AG04449 (cell line): ENCODE results near the gene NR2F1-AS1.
A peak's percentile ranks its signal among the peaks of the same experiment; 100 is the strongest.

Experiments
- CTCF ChIA-PET: fragments of 350-600 bp; formaldehyde crosslinking; extraction: SDS; loops from one replicate; lab custom pipeline; 2021; ENCODE audit warnings: antibody characterized with exemption; lab: Yijun Ruan, JAX
- POLR2A ChIA-PET: fragments of 400-600, 350-600 bp; formaldehyde crosslinking; extraction: SDS; loops from one replicate; lab custom pipeline; 2020; ENCODE audit warnings: antibody characterized with exemption, inconsistent platforms; lab: Yijun Ruan, JAX
- DNase-seq: peaks from one replicate; pipeline ENCODE4 v3.0.0-alpha.2; 2010; ENCODE audit warnings: low read depth, low spot score
- H3K4me3 ChIP-seq: 2 replicates; pipeline ENCODE4 v1.5.1; 2011; ENCODE audit warnings: low read depth, mild to moderate bottlenecking, control low read depth, low read length
- TF ChIP-seq, protein P1 (sequence below): IDR thresholded peaks from one replicate; pipeline ENCODE4 v1.5.1; 2011; ENCODE audit warnings: mild to moderate bottlenecking, moderate library complexity, low read length, control low read depth, inconsistent platforms; ENCODE audit not compliant: insufficient read depth; ENCODE audit errors: missing control alignments

The NR2F1-AS1 gene

DNA sequence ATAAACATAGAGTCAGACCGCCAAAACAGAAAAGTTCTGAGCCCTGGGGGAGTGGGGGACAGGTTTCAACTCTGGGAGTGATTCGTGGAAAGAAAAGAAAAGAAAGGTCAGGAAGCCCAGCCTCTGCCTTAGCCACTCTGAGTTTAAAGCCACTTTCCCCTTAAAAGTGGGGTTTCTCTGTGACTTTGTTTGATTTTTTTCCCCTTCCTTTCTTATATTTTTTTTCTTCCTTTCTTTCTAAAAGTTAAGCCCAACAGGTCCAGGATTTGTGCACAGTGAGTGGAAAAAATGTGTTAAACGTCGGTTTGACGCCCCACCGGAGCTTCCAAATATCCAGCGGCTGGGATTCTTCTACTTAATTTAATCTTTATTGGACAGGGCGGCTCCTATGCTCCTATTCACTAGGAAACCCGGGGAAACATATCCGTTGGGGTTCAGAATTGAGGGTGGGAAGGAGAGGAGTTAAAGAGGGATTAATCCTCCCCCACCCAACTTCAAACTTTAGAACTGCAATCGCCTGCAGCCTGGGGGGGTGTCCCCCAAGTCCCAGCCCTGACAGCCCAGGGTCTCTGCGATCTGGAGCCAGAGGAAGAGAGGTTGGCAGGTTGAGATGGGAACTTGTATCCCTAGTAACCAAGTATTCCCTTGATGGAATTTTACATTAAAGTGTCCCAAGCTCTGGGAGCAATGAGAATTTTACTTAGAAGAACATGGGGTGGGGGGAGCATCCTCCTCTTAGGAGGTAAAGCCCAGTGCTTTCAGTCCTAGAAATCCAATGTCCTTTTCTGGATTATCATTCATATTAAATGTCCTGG lies 6.3 kb downstream of the NR2F1-AS1 start:
- ChIA-PET CTCF (no interaction called here), POLR2A (no interaction called here)
- TF ChIP-seq, protein P1, sequence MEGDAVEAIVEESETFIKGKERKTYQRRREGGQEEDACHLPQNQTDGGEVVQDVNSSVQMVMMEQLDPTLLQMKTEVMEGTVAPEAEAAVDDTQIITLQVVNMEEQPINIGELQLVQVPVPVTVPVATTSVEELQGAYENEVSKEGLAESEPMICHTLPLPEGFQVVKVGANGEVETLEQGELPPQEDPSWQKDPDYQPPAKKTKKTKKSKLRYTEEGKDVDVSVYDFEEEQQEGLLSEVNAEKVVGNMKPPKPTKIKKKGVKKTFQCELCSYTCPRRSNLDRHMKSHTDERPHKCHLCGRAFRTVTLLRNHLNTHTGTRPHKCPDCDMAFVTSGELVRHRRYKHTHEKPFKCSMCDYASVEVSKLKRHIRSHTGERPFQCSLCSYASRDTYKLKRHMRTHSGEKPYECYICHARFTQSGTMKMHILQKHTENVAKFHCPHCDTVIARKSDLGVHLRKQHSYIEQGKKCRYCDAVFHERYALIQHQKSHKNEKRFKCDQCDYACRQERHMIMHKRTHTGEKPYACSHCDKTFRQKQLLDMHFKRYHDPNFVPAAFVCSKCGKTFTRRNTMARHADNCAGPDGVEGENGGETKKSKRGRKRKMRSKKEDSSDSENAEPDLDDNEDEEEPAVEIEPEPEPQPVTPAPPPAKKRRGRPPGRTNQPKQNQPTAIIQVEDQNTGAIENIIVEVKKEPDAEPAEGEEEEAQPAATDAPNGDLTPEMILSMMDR, result no peak
- DNase-seq, result no peak
- H3K4me3 ChIP-seq, result no peak overlapping the region

DNA sequence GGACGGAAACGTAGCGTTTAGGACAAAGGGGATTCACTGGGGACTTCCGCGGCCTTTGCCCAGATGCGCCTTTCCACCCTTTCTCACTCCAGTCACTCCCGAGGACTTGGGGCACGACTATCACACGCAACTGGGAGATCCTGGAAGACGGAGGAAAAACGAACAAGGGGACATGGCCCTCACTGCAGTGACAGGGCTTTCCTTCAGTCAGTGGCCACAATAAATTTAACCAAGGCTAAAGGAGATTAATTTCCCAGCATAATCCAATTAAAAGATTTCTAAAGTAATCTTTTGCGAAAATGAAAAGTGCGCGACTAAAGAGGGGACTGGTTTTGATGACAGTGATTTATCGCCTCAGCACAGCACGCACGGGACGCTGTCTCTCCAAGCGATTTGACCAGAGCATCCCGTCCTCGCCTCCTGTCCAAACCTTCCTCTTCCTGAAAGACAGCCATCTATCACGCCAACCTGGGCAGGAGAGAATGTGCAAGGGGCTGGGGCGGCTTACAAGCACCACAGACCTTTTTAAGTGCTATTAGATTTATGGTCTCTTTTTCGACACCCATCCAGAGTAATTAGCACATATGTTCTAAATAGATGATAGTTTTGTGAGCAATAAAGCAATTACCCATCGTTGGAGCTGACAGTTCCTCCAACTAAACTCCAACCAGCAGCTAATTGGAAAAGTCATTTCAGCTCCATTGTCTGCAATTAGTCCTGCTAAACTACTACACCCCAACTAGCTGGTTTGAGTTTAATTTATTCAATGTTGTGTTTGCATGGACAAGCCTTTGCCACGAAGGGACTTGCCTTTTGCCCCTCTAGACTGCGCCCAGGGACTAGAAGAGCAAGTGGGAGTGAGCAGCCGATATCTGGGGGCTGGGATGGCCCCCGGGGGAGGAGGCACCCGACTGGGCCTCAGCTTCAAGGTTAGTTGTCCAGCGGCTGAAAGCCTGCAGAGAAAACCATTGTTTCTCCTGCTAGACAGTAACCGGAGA lies 7.4 kb downstream of the NR2F1-AS1 start:
- H3K4me3 ChIP-seq, result peak overlapping the region; percentile 47; the same call in 1 of the 2 replicates
- CTCF ChIA-PET, result no interaction called here
- TF ChIP-seq, protein P1, result no peak
- DNase-seq, result no peak
- POLR2A ChIA-PET, result no interaction called here

DNA sequence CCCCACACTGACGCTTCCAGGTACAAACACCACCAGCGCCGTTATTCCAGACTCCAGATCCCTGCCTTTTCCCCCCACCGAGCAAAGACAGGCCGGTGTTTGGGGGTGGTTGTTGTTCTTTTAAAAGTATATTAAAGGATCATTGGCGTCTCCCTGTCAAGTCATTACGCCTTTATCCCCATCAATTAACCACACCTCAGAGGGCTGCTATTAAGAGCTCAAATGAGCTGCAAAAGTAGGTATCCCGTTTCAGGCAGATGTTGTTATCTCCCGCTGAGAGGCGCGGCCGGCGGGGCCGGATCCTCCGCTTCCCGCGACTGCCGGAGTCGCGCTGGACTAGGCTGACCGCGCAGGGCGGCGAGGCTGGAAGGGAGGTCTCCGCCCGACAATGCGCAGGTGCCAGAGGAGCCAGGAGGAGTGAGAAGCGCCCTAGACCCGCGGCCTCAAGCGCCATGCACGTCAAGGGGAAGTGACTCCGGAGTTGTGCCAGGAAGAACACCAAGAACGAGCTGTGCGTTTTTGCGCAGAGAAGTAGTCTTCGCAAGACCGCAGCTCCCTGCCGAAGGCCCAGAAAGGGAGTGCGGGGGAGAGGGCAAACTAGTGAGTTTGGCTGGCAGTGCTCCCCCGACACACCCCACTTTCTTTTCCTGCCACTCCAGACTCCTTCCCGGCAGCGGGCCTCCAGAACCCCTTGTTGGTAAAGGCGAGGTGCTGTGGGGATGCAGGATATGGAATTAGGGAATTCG lies 8.2 kb downstream of the NR2F1-AS1 start:
- TF ChIP-seq, protein P1, result no peak
- H3K4me3 ChIP-seq, result peak overlapping the region; percentile 47
- POLR2A ChIA-PET, result no interaction called here
- no peak for DNase-seq
- CTCF ChIA-PET, result no interaction called here

DNA sequence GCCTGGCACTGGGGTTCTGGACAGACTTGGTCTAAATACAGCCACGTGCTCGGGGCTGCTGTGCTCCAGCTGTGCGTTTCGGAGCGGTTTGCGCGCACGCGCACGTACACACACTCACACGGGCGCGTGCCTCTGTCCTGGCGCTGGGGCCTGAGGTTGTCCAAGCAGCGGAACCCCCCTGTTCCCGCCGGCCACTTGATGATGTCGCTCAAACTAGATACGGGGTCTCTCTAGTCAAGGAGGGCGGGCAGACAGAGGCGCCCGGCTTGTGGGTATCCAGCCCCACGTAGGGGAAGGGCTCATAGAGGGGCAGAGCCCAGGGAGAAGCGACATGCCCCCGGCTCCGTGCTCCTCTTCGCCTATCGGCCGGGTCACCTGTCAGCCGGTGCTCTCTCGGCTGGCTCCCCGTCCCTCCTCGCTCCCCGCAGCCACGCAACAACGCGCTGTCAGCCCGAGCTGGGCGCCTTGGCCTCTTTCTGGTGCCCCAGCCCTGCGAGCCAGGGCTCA lies 8.9 kb downstream of the NR2F1-AS1 start:
- no peak for DNase-seq
- POLR2A ChIA-PET, result interaction anchor here (0.6 kb wide), 1 partner anchor 15 kb away, joined by 3 read pairs; no protein-coding TSS in a partner anchor
- TF ChIP-seq, protein P1, result no peak
- H3K4me3 ChIP-seq, result peak overlapping the region; percentile 47
- CTCF ChIA-PET, result no interaction called here

DNA sequence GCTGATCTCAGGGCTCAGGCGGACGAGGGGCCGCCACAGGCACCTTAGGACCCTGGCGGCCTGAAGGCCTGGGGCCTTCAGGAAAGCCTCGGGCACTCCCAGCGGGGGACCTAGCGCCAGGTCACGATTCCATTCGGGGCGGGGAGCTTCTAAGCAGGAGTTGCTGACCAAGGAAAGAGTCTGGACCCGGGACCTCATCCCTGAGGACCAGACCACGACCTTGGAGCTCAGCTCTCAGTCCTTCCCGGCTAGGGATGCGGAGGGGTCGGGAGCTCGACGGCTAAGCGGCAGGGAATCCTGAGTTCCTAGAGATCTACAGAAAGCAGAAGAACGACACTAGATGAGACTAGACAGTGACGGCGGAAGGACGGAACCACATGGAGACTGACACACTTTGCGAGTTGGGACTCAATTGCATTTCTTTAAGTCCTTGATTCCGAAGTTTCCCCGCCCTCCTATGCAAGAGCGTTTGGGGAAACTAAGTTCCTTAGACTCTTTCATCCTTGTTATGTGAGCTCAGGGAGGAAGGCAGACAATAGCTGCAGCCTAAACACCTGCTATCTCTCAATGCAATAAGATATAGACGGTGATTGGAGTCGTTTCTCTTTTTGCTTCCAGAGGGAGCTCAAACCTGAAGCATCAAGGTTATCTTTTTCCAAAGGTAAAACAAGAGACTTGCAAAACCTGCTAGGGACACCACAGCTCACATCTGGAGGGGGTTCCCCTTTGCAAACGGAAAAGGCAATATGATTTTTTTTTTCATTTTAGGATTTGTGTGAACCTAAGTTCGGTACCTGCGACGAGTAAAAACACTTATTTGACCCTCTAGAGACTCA lies 9.7 kb downstream of the NR2F1-AS1 start:
- TF ChIP-seq, protein P1, result no peak
- H3K4me3 ChIP-seq, result no peak overlapping the region
- ChIA-PET CTCF (no interaction called here), POLR2A (interaction anchor here (0.6 kb wide), 1 partner anchor 16 kb away, joined by 3 read pairs; no protein-coding TSS in a partner anchor)
- no peak for DNase-seq
